Tibial artery (tissue), 4 donors: ENCODE data around the gene TTLL5.

Experiments
- DNase-seq, 2 donors: peaks; one replicate each; pipeline ENCODE4 v3.0.0-alpha.2; 2019
- H3K27ac ChIP-seq, 2 donors: fragments of 200-600 bp; sonication (generic) in 1 of 2; 1 replicate in 1 of 2; 2 replicates in 1 of 2; pipeline ENCODE4 v1.5.1; 2018 to 2019; ENCODE audit warnings: mild to moderate bottlenecking in 1 of 2
- H3K27me3 ChIP-seq, 2 donors: fragments of 200-600 bp; sonication (generic) in 1 of 2; one replicate each; pipeline versions ENCODE4 v1.5.1 to v1.6.0; 2016 to 2019
- H3K36me3 ChIP-seq, 3 donors: fragments of 200-600 bp; sonication (generic) in 2 of 3; one replicate each; pipeline ENCODE4 v1.5.1; 2016 to 2019; ENCODE audit warnings: mild to moderate bottlenecking in 2 of 3
- H3K4me1 ChIP-seq, 4 donors: fragments of 200-600 bp; sonication (generic) in 2 of 4; 1 replicate in 3 of 4; 2 replicates in 1 of 4; pipeline ENCODE4 v1.5.1; 2016 to 2019
- H3K4me3 ChIP-seq, 2 donors: fragments of 200-600 bp; sonication (generic) in 1 of 2; 1 replicate in 1 of 2; 2 replicates in 1 of 2; pipeline ENCODE4 v1.5.1; 2018 to 2019; ENCODE audit warnings: mild to moderate bottlenecking in 2 of 2
- H3K9me3 ChIP-seq, 3 donors: fragments of 200-600 bp; sonication (generic) in 1 of 3; one replicate each; pipeline ENCODE4 v1.5.1; 2016 to 2019
- intact Hi-C: fragments of 100-400 bp; cut with DNase I; formaldehyde crosslinking; loops from one replicate; pipeline ENCODE4 v1.15.0; 2023; ENCODE audit warnings: low total_unique reads
- TF ChIP-seq, protein P1 (sequence below), 2 experiments: fragments of 200-600 bp in 1 of 2; fragments of 450-650 bp in 1 of 2; IDR thresholded peaks; one replicate each; pipeline ENCODE4 v1.5.1; 2017 to 2019; ENCODE audit warnings: antibody characterized with exemption in 2 of 2, mild to moderate bottlenecking in 1 of 2, moderate library complexity in 1 of 2

TTLL5 gene

DNA sequence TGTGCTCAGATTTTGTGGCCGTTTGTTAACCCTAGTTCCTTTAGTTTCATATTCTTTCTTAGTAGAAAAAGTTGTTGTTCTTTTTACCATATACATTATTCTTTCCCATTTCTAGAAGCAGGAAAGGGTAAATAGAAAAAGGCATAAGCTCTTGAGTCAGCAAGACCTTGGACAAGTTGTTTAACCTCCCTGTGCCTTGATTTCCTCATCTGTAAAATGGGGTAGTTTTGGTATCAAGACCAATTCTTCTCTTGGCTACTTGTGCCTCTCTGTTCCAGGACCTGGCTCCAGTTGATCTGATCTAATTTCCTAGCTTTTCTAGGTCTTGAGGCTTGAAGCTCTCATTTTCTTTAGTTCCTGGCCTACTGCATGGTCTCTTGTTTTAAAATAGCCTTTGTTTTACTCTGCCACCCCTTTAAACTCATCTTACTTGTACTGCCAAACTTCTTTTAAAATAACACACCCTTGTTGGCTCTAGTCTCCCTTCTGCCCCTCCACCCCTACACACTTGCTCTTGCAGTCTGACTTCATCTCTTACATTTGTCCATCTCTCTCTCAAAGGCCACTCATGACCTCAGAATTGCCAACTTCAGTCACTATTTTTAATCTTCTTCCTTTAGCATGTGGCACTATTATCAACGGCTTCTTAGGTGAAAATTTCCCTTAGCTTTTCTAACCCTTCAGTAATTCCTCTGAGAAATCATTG, 143.7 kb downstream of the TTLL5 start:
- Histone ChIP-seq H3K27me3 (no peaks in the 10 kb centered on the region), H3K9me3 (no peaks in the 10 kb centered on the region), H3K4me1 (peaks cover 0 to 34% (median 6%) of the 10 kb centered on the region in 4 donors), H3K27ac (peak overlapping the region; percentile 36 to 41), H3K36me3 (peaks cover 0 to 8% (median under 1%) of the 10 kb centered on the region in 3 donors), H3K4me3 (no peak overlapping the region)
- intact Hi-C loops: no loop called here
- DNase-seq: no peak
- TF ChIP-seq, protein P1, sequence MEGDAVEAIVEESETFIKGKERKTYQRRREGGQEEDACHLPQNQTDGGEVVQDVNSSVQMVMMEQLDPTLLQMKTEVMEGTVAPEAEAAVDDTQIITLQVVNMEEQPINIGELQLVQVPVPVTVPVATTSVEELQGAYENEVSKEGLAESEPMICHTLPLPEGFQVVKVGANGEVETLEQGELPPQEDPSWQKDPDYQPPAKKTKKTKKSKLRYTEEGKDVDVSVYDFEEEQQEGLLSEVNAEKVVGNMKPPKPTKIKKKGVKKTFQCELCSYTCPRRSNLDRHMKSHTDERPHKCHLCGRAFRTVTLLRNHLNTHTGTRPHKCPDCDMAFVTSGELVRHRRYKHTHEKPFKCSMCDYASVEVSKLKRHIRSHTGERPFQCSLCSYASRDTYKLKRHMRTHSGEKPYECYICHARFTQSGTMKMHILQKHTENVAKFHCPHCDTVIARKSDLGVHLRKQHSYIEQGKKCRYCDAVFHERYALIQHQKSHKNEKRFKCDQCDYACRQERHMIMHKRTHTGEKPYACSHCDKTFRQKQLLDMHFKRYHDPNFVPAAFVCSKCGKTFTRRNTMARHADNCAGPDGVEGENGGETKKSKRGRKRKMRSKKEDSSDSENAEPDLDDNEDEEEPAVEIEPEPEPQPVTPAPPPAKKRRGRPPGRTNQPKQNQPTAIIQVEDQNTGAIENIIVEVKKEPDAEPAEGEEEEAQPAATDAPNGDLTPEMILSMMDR (IDR thresholded peaks at IDR 0.05): no peak

DNA sequence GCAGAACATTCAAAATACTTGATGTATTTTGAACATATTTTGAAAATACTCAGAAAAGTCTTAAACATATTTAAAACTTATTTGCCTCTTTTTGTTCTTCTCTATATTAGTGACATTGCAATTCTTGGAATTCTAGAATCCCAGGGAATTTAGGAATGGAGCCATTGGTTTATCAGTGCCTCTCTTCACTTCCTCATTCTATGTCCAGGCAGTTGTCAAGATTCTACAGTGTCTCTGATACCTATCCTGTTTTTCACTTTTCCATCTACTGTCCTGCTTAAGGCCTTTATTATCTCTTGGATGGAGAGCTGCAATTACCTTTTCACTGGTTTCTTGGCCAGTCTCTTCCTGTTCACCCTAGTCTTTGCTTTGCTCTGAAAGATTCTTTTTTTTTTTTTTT, 144.6 kb downstream of the TTLL5 start:
- Histone ChIP-seq H3K27ac (peak overlapping the region; percentile 36 to 41), H3K4me1 (peaks cover 0 to 34% (median 6%) of the 10 kb centered on the region in 4 donors), H3K9me3 (no peaks in the 10 kb centered on the region), H3K27me3 (no peaks in the 10 kb centered on the region), H3K36me3 (peaks cover 0 to 13% (median 0%) of the 10 kb centered on the region in 3 donors), H3K4me3 (no peak overlapping the region)
- DNase-seq: no peak
- intact Hi-C loops: no loop called here
- TF ChIP-seq, protein P1 (IDR thresholded peaks at IDR 0.05): no peak

DNA sequence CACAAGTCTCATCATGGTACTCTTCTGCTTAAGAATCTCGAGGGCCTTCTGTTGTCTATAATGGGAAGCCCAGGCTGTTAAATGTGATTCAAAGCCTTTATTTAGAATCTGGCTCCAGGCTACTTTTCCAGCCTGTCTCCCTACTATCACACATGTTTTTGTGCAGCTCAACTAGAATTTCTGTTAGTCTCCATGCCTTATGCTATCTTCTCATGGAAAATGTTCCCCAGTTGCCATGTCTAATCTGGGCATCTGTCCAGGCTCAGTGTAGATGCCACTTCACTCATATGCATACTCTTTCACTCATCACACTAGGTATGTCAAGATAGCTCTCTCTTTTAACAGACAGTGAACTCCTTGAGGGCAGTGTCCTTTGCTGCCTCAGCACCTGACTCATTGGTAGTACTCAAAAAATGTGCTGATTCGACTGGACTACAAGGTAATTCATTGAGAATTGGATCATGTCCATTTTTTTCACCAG, 145.3 kb downstream of the TTLL5 start:
- H3K27ac ChIP-seq: no peak overlapping the region
- peaks cover 0 to 34% (median 6%) of the 10 kb centered on the region in 4 donors for H3K4me1 ChIP-seq
- intact Hi-C loops: no loop called here
- no peak for DNase-seq
- H3K27me3 ChIP-seq: no peaks in the 10 kb centered on the region
- H3K9me3 ChIP-seq: no peaks in the 10 kb centered on the region
- peaks cover 0 to 6% (median under 1%) of the 10 kb centered on the region in 3 donors for H3K36me3 ChIP-seq
- H3K4me3 ChIP-seq: no peak overlapping the region
- TF ChIP-seq, protein P1 (IDR thresholded peaks at IDR 0.05): no peak

DNA sequence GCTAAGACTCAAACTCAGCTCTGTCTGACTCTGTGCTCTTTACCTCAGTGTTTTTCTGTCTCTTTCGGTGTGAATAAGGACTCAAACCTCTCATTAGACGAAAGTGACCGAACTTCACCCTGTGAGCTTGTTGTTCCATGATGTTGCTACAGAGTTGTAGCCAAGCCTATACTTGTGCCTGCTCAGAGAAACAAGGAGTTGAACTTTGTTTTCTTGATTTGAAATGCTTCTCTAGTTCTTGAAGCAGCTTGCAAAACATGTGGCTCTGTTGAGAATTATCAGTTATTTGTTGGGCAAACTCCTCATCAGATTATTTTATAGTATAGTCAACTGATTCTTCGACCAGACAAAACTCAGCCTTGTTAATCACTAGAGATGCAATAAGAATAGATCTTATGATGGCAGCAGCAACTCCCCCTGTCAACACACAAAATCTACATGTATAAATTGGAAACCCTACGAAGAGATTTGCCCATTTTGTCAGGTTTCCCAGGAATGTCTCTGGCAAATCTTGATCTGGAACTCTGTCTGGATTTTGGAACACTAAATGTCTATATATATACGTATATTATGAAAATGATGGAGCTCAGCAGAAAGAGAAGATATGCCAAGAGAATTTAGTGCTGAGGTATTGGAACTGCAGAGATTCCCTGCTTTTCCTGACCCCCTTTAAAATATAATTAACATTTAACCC, 146.8 kb downstream of the TTLL5 start:
- TF ChIP-seq, protein P1 (IDR thresholded peaks at IDR 0.05): no peak
- Histone ChIP-seq H3K4me3 (no peak overlapping the region), H3K4me1 (peaks cover 0 to 34% (median 6%) of the 10 kb centered on the region in 4 donors), H3K27me3 (no peaks in the 10 kb centered on the region), H3K36me3 (peaks cover 0 to 14% (median 6%) of the 10 kb centered on the region in 3 donors), H3K9me3 (no peaks in the 10 kb centered on the region), H3K27ac (no peak overlapping the region)
- intact Hi-C loops: no loop called here
- DNase-seq: no peak

DNA sequence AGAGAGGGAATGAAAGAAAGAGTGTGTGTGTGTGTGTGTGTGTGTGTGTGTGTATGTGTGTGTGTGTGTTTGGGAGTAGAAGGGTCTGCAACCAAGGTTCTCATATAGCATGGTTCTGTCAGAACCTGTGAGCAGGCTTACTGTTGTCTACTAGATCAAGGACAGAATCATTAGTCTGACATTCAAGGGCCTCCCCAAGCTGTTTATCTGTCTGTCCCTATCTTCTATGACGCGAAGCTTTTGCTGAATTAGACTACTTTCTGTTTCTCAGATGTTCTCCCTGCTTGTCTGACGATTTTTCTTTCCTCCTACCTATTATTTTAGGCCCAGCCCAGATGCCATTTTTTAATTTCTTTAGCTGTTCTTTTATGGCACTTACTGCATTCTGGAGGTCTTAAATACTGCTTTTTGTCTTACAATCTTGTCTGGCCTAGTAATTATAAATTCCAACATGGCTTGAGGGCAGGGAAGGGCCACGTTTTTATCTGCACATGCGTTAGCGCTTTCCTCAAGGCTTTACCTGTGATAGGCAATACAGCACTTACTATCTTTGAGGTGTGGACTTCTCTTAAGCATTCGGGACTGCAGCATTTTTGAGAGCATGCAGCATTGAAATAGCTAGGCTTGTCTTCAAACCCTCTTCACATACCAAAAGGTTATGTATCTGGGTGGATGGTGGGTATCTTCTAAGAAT, 150.2 kb downstream of the TTLL5 start:
- Histone ChIP-seq H3K9me3 (no peaks in the 10 kb centered on the region), H3K27ac (no peak overlapping the region), H3K4me1 (peaks cover 0 to 15% (median 2%) of the 10 kb centered on the region in 4 donors), H3K4me3 (no peak overlapping the region), H3K27me3 (no peaks in the 10 kb centered on the region), H3K36me3 (peaks cover 0 to 14% (median 6%) of the 10 kb centered on the region in 3 donors)
- intact Hi-C loops: no loop called here
- TF ChIP-seq, protein P1 (IDR thresholded peaks at IDR 0.05): no peak
- no peak for DNase-seq
